Measurements from ENCODE around the gene HAPSTR1.

Gene HAPSTR1

GRCh38 chr16:9097266-9098219 lies 6.1 kb downstream of the HAPSTR1 start:
- DNase-seq, result no peak

GRCh38 chr16:9098377-9099090 lies 7.1 kb downstream of the HAPSTR1 start:
- DNase-seq, result no peak

DNA sequence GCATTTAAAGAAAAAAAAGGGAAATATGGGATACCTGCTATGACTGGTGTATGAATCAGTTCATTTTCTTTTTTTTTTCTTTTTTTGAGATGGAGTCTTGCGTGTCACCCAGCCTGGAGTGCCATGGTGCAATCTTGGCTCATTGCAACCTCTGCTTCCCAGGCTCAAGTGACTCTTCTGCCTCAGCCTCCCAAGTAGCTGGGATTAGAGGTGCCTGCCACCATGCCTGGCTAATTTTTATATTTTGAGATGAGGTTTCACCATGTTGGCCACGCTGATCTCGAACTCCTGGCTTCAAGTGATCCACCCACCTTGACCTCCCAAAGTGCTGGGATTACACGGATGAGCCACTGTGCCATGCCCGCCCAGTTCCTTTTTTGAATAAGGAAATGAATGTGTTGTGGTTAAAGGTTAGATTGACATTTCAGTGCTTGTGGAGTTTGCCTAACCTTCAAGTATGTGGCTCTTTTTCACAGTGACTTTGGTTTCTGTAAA lies 7.7 kb downstream of the HAPSTR1 start:
- no peak for DNase-seq

GRCh38 chr16:9102379-9102778 lies 10.9 kb downstream of the HAPSTR1 start:
- DNase-seq, result no peak

GRCh38 chr16:9102943-9103342 lies 11.5 kb downstream of the HAPSTR1 start:
- DNase-seq, result no peak

DNA sequence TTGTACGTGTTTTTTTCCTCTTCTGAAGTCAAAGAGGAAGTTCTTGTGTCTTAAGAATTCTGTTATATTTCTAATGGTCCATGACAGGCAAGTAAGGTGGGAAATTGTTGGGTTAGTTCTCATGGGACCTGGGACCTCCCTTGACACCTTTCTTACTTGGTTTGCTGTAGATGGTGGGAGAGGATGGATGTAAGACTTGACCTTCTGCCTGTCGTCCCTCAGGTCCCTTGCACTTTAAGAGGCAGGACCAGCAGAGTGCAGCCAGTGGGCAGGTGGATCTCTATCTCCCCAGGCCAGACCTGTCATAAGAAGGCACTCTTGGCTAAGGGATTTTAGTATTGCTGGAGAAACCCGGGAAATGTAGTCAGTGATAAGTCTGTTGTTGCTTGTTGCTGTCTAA lies 12.1 kb downstream of the HAPSTR1 start:
- DNase-seq, result no peak

GRCh38 chr16:9105189-9105588 lies 13.7 kb downstream of the HAPSTR1 start:
- DNase-seq, result no peak

GRCh38 chr16:9107025-9107970 lies 15.9 kb downstream of the HAPSTR1 start:
- DNase-seq, result no peak

GRCh38 chr16:9109255-9109654 lies 17.8 kb downstream of the HAPSTR1 start:
- DNase-seq, result no peak

DNA sequence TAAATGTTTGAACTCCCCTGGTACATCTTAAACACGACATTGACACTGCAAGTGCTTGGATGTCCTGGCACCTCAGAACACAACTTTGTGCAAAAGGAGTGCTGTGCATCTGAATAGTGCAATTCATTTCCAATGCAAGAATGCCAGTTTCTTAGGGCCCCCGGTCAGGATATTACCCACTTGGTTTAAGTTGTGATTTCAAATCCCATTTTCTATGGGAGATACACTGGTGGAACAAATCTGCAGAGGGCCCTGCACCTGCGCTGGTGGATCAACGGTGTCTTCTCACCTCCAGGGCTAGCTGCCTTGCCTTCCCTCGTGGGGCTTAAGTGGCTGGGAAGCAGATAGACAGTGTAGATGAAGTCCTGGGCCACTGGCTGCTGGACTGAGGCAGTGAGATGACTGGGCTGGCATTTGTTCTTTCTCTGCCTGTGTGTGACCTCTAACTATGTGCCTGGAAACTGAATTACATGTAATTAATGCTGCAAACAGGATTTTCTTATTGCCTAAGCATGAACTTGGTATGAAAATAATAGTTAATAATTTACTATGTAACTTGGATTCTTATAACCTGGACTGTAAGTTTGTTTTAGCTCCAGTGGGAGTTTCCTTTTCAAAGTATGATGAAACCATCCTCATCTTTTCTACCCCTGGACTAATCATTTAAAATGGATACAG lies 20.9 kb downstream of the HAPSTR1 start:
- DNase-seq, result no peak

GRCh38 chr16:9112844-9113186 lies 21.4 kb downstream of the HAPSTR1 start:
- DNase-seq, result no peak

DNA sequence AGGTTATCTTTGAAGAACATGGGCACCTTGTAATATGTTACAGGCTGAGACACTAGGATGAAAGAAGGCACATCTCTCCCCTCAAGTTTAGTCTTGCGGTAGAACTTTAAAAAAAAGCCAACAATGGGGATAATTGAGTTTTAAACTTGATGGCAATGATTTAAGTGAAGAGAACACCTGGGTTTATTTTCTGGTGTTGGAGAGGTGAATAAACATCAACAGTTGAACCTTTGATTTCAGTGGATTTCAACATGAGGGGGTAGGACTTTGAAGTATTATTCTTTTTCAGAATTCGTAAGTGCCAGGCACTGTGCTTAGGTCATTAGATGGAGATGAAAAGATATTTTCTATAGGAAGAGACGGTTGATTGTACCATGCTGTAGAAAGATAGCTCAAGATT lies 22.3 kb downstream of the HAPSTR1 start:
- DNase-seq, result no peak

DNA sequence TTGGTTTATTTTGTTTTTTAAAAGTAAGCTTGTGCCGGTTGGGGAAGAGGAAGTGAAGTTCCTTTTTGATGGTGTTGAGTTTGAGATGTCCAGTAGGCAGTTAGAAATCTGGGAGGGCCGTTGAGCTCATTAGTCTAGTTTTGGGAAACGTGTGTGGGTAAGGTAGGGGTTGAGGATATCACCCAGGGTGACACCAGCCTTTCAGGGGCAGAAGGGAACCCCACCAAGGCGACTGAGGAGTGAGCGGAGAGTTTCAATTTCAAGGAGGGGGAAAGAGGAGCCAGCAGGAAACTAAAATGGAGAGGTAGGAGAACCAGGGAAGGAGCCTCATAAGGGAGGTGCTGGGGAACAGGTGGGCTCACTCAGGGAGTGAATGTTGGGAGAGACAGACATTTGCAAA lies 22.7 kb downstream of the HAPSTR1 start:
- DNase-seq, result no peak

DNA sequence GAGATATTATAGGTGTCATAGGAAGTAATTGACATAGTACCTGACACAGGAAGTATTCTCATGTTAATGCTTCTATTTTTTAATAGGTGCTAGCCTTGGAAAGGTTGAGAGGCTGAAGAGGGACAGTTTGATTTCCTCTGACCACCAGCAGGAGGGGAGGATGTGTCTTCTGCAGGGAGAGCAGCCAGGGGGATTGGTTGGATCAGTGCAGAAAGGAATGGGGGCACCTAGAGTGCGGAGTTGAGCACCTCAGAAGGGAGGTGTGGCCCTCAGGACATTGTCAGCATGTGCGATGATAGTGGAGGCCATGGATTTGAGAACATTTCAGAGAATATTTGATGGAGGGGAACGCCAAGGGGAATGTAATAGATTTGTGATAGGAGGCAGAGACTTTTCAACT lies 23.4 kb downstream of the HAPSTR1 start:
- DNase-seq, result no peak

DNA sequence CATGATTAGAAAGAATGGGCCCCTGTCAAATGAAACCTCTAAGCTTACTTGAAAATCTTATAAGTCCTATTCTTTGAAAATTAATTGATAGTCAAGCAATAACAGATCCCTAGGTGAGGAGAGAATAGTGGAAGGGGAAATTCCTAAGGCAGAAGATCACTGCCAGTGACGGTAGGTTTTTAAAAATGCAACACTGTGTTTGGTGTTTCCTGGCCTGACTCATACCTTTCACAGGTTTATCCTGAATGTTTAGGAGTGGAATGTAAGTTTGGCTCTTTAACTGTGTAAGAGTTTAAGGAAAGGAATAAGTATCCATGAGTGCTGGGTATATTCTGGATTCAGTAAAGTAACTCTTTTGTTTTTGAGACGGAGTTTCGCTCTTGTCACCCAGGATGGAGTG lies 23.8 kb downstream of the HAPSTR1 start:
- no peak for DNase-seq

- DNase-seq, result no peak
These were observed 24.7 kb downstream of the HAPSTR1 start for GRCh38 chr16:9116141-9116540.

GRCh38 chr16:9118170-9118569 lies 26.7 kb downstream of the HAPSTR1 start:
- no peak for DNase-seq

DNA sequence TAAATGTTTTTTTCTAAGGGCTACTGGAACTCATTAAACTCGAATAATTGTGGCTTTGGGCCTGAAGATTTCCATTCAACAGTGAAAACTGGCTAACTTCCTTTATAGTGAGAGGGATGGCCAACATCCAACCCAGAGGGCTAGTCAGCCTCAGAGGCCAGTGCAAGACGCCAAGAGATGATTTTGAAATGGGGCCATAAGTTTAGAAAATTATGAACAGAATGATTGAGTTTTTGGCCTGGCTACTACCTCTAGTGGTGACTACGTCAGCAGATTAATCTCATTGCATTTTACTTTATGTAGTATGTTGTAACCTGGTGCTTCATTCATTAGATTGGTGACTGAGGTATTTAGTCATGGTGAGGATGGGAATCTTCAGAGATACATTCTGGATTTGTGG lies 28.4 kb downstream of the HAPSTR1 start:
- DNase-seq, result no peak

DNA sequence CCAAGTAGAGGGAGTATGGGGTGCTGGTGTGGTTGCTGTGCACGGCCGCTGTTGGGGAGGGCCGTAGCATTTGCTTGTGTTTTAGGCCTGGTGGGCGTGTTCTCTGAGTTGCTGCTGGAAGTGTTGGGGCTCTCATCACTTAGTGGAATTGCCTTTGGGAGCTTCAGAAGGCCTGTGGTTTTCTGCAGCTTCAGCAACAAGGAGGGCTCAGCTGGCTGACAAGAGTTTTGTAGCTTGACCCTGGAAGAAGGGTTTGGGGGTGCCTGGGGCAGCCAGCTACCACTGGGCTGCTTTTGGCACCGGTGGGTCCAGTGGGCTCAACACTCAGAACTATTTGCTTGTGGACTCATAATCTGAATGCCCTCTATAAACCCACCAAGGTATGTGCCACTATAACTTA lies 30.9 kb downstream of the HAPSTR1 start:
- no peak for DNase-seq

DNA sequence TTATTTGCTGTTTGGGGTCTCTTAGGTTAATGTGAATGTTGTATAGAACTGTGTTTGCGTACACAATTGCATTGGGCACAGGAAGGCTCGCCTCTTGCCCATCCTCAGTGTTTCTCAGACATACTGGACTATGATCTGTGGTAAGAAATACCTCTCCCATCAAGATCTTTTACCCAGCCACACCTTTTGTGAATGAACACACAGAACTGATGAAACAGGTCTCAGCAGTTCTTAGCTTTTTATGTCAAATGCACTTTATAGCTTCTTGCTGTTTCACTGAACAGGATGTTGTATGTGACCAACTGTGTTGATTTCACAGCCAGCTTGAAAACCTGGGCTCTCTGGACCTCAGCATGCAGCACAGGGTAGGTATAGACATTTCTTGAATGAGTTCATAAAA lies 31.5 kb downstream of the HAPSTR1 start:
- DNase-seq, result no peak

DNA sequence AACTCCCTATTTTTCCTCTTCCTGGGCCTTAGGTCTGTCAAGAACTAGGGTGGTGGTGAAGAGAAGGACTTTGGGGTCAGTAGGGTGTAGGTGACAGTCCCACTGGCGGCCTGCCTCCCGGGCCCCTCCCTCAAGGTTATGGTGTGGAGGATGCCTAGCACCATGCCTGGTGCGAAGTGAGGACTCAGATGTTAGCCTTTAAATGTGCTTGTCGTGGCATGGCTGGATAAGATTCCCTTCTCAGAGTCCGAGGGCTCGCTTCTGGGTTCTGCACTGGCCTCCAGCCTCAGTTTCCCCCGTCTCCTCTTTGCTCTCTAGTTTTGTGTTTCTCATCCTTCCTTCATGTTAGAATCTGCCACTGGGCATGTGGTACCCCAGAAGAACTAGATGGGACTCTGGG lies 32.0 kb downstream of the HAPSTR1 start:
- no peak for DNase-seq

- DNase-seq, result no peak
These were observed 32.4 kb downstream of the HAPSTR1 start for GRCh38 chr16:9123871-9124270.
